HG02885 (cell line): Measurements from ENCODE around the gene EYA4.
"Not testable (repeated sequence)": the region's sequence is repeated elsewhere in the genome, so short reads cannot be mapped to it uniquely, and the experiment has no call there.

Experiments
- ATAC-seq: cut with Tn5 transposase; IDR thresholded peaks from one replicate; pipeline ENCODE4 v1.9.1; 2021; ENCODE audit warnings: mild to moderate bottlenecking; ENCODE audit not compliant: unreplicated experiment, poor library complexity

EYA4 gene

GRCh38 chr6:133393891-133394290 is 152.7 kb downstream of the EYA4 start:
- no peak for ATAC-seq

GRCh38 chr6:133394630-133395029 is 153.5 kb downstream of the EYA4 start:
- ATAC-seq, result no peak

- ATAC-seq, result no peak
Measured at GRCh38 chr6:133396233-133396983, 155.3 kb downstream of the EYA4 start.

GRCh38 chr6:133396984-133397348 is 155.8 kb downstream of the EYA4 start:
- ATAC-seq, result no peak

- ATAC-seq, result not testable (repeated sequence)
Measured at GRCh38 chr6:133397601-133398000, 156.4 kb downstream of the EYA4 start.

GRCh38 chr6:133399426-133399825 is 158.3 kb downstream of the EYA4 start:
- no peak for ATAC-seq

GRCh38 chr6:133404151-133404550 is 163.0 kb downstream of the EYA4 start:
- no peak for ATAC-seq

- no peak for ATAC-seq
Measured at GRCh38 chr6:133404728-133405127, 163.6 kb downstream of the EYA4 start.

- ATAC-seq, result no peak
Measured at GRCh38 chr6:133407320-133408100, 166.4 kb downstream of the EYA4 start.

- no peak for ATAC-seq
Measured at GRCh38 chr6:133408132-133408531, 167.0 kb downstream of the EYA4 start.

- ATAC-seq, result no peak
Measured at GRCh38 chr6:133408543-133408942, 167.4 kb downstream of the EYA4 start.

GRCh38 chr6:133410638-133411435 is 169.7 kb downstream of the EYA4 start:
- no peak for ATAC-seq

GRCh38 chr6:133411757-133412156 is 170.6 kb downstream of the EYA4 start:
- ATAC-seq, result no peak

- ATAC-seq, result no peak
Measured at GRCh38 chr6:133415262-133415661, 174.1 kb downstream of the EYA4 start.

GRCh38 chr6:133418108-133418507 is 177.0 kb downstream of the EYA4 start:
- ATAC-seq, result no peak

- ATAC-seq, result no peak
Measured at GRCh38 chr6:133423242-133423641, 182.1 kb downstream of the EYA4 start.

GRCh38 chr6:133424359-133424758 is 183.2 kb downstream of the EYA4 start:
- no peak for ATAC-seq

GRCh38 chr6:133426038-133426437 is 184.9 kb downstream of the EYA4 start:
- ATAC-seq, result no peak

GRCh38 chr6:133428295-133428694 is 187.1 kb downstream of the EYA4 start:
- no peak for ATAC-seq

- ATAC-seq, result no peak
Measured at GRCh38 chr6:133430530-133430929, 189.4 kb downstream of the EYA4 start.

- ATAC-seq, result no peak
Measured at GRCh38 chr6:133431031-133431430, 189.9 kb downstream of the EYA4 start.
